ENCODE data around the gene MAPK6.
"Not testable (repeated sequence)": the region's sequence is repeated elsewhere in the genome, so short reads cannot be mapped to it uniquely, and the experiment has no call there.

The MAPK6 gene

GRCh38 chr15:52046552-52046951 lies 27.5 kb downstream of the MAPK6 start:
- DNase-seq: not testable (repeated sequence)

- no peak for DNase-seq
Measured at GRCh38 chr15:52050416-52050815, 31.4 kb downstream of the MAPK6 start.

GRCh38 chr15:52052066-52052935 lies 33.3 kb downstream of the MAPK6 start:
- no peak for DNase-seq

GRCh38 chr15:52054381-52054780 lies 35.4 kb downstream of the MAPK6 start:
- no peak for DNase-seq

GRCh38 chr15:52054858-52055257 lies 35.8 kb downstream of the MAPK6 start:
- DNase-seq: not testable (repeated sequence)

- DNase-seq: no peak
Measured at GRCh38 chr15:52056001-52056400, 37.0 kb downstream of the MAPK6 start.

GRCh38 chr15:52056496-52056895 lies 37.5 kb downstream of the MAPK6 start:
- no peak for DNase-seq

- DNase-seq: no peak
Measured at GRCh38 chr15:52057996-52058395, 39.0 kb downstream of the MAPK6 start.

- DNase-seq: no peak
Measured at GRCh38 chr15:52060501-52060900, 41.5 kb downstream of the MAPK6 start.

GRCh38 chr15:52066842-52067544 lies 48.0 kb downstream of the MAPK6 start:
- no peak for DNase-seq

GRCh38 chr15:52067545-52067926 lies 48.5 kb downstream of the MAPK6 start:
- no peak for DNase-seq

GRCh38 chr15:52068004-52068615 lies 49.1 kb downstream of the MAPK6 start:
- no peak for DNase-seq

GRCh38 chr15:52069559-52069958 lies 50.5 kb downstream of the MAPK6 start:
- peak in 1 of 2 experiments; percentile 2 for DNase-seq

GRCh38 chr15:52071570-52071969 lies 52.6 kb downstream of the MAPK6 start:
- DNase-seq: peak; percentile 4 to 19

GRCh38 chr15:52076889-52077781 lies 58.1 kb downstream of the MAPK6 start:
- DNase-seq: no peak

- DNase-seq: no peak
Measured at GRCh38 chr15:52078197-52078875, 59.3 kb downstream of the MAPK6 start.

- peak; percentile 14 to 82 for DNase-seq
Measured at GRCh38 chr15:52078876-52079700, 60.1 kb downstream of the MAPK6 start.

GRCh38 chr15:52080031-52080430 lies 61.0 kb downstream of the MAPK6 start:
- no peak for DNase-seq

GRCh38 chr15:52080706-52081392 lies 61.8 kb downstream of the MAPK6 start:
- DNase-seq: no peak
